ENCODE data around the gene ZDHHC18.

DNA sequence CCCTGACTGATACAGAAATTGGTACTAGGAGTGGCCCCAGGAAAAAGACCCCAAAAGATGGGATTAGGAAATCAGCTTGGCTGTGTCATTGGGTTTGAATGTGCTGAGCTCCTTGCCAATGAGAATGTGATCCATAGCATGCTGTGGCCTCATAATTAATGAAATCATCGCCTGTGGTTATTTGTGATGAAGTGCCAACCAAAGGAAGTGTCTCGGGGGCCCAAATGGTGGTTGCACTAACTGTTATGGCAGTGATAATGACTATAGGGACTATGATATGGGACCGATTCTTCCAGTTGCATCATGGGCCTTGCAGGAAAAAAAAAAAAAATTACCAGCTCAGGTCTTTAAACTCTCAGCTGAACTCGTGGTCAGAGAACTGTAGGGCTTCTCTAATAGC lies 15.4 kb upstream of the ZDHHC18 start:
- TF ChIP-seq POLR2A (IDR thresholded peaks at IDR 0.05) (no peak), POLR2AphosphoS5 (IDR thresholded peaks at IDR 0.05) (no peak), EP300 (IDR thresholded peaks at IDR 0.05) (no peak)
- TF ChIP-seq, protein P1, sequence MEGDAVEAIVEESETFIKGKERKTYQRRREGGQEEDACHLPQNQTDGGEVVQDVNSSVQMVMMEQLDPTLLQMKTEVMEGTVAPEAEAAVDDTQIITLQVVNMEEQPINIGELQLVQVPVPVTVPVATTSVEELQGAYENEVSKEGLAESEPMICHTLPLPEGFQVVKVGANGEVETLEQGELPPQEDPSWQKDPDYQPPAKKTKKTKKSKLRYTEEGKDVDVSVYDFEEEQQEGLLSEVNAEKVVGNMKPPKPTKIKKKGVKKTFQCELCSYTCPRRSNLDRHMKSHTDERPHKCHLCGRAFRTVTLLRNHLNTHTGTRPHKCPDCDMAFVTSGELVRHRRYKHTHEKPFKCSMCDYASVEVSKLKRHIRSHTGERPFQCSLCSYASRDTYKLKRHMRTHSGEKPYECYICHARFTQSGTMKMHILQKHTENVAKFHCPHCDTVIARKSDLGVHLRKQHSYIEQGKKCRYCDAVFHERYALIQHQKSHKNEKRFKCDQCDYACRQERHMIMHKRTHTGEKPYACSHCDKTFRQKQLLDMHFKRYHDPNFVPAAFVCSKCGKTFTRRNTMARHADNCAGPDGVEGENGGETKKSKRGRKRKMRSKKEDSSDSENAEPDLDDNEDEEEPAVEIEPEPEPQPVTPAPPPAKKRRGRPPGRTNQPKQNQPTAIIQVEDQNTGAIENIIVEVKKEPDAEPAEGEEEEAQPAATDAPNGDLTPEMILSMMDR (IDR thresholded peaks at IDR 0.05): no peak
